Sigmoid colon (tissue), 7 donors: ENCODE data around the gene CLDN2. TPM values are rescaled to one million over a fixed set of nuclear protein-coding genes. Genes with fewer than 3 reads are reported as not detected.

ENCODE experiments used
- DNase-seq: peaks from one replicate; pipeline ENCODE4 v3.0.0-alpha.2; 2019
- H3K27ac ChIP-seq, 4 donors: fragments of 200-600 bp; sonication (generic); one replicate each; pipeline ENCODE4 v1.5.1; 2016 to 2019; ENCODE audit warnings: mild to moderate bottlenecking in 1 of 4
- H3K27me3 ChIP-seq, 3 donors: fragments of 200-600 bp; sonication (generic); one replicate each; pipeline ENCODE4 v1.5.1; 2019; ENCODE audit warnings: mild to moderate bottlenecking in 1 of 3
- H3K36me3 ChIP-seq, 4 donors: fragments of 200-600 bp; sonication (generic); one replicate each; pipeline ENCODE4 v1.5.1; 2016 to 2019
- H3K4me1 ChIP-seq, 4 donors: fragments of 200-600 bp; sonication (generic); one replicate each; pipeline ENCODE4 v1.5.1; 2017 to 2019
- H3K4me3 ChIP-seq, 4 donors: fragments of 200-600 bp; sonication (generic); one replicate each; pipeline ENCODE4 v1.5.1; 2017 to 2019; ENCODE audit warnings: mild to moderate bottlenecking in 2 of 4, moderate library complexity in 1 of 4
- H3K9me3 ChIP-seq, 4 donors: fragments of 200-600 bp in 3 of 4; sonication (generic) in 3 of 4; one replicate each; pipeline versions ENCODE4 v1.5.1 to v1.6.1; 2013 to 2019
- CTCF ChIP-seq, 4 experiments: fragments of 450-650 bp in 3 of 4; fragments of 200-600 bp in 1 of 4; IDR thresholded peaks; one replicate each; pipeline ENCODE4 v1.5.1; 2016 to 2019; ENCODE audit warnings: antibody characterized with exemption in 4 of 4, mild to moderate bottlenecking in 3 of 4, moderate library complexity in 2 of 4
- EP300 ChIP-seq, 4 donors: sonication (generic); formaldehyde crosslinking; IDR thresholded peaks; one replicate each; pipeline ENCODE4 v1.6.1; 2017; ENCODE audit warnings: antibody characterized with exemption in 4 of 4
- POLR2A ChIP-seq, 2 donors: fragments of 450-650 bp; IDR thresholded peaks; one replicate each; pipeline ENCODE4 v1.6.1; 2016; ENCODE audit warnings: antibody characterized with exemption in 2 of 2, mild to moderate bottlenecking in 2 of 2, moderate library complexity in 2 of 2
- POLR2AphosphoS5 ChIP-seq, 4 donors: sonication (generic); formaldehyde crosslinking; IDR thresholded peaks; one replicate each; pipeline ENCODE4 v1.6.1; 2017; ENCODE audit warnings: antibody characterized with exemption in 4 of 4
- WGBS, 2 donors: extraction: QIAGEN DNeasy Blood & Tissue Kit; methylation state at CpG; one replicate each; pipeline ENCODE4 v1.1.7; 2013; 5-methylcytosine and 5-hydroxymethylcytosine counted together
- intact Hi-C: fragments of 100-400 bp; cut with DNase I; formaldehyde crosslinking; loops from one replicate; pipeline ENCODE4 v1.15.1; 2023
- polyA plus RNA-seq, 3 donors: library from polyadenylated mRNA; stranded (reverse); fragments of 200-250 nt; gene quantifications; one replicate each; pipeline ENCODE4 v1.2.3, GENCODE V29; 2013
- total RNA-seq, 4 donors: library from RNA; depleted of rRNA; stranded (reverse); fragments of >200 nt; gene quantifications; one replicate each; pipeline ENCODE4 v1.1.0, GENCODE V29; 2016
- donor health status: healthy with polysubstance abuse.
- donor health status: Bipolar disorder and iron deficiency.
- donor health status: healthy.

The CLDN2 gene
- total and polyA plus RNA-seq, 7 donors, result 0.60 to 3.6 TPM; not detected in 5

GRCh38 chrX:106927700-106928099 lies 7.5 kb downstream of the CLDN2 start:
- Histone ChIP-seq H3K36me3 (no peaks in the 10 kb centered on the region), H3K27ac (no peak overlapping the region), H3K27me3 (no peaks in the 10 kb centered on the region), H3K4me3 (no peak overlapping the region), H3K9me3 (no peaks in the 10 kb centered on the region), H3K4me1 (no peaks in the 10 kb centered on the region)
- intact Hi-C loops, result no loop called here
- WGBS, 2 donors, result 20 to 60% methylated on average over 5 of the region's 5 CpGs
- no peak for DNase-seq
- TF ChIP-seq POLR2AphosphoS5 (IDR thresholded peaks at IDR 0.05) (no peak), POLR2A (IDR thresholded peaks at IDR 0.05) (no peak), CTCF (IDR thresholded peaks at IDR 0.05) (no peak), EP300 (IDR thresholded peaks at IDR 0.05) (no peak)

DNA sequence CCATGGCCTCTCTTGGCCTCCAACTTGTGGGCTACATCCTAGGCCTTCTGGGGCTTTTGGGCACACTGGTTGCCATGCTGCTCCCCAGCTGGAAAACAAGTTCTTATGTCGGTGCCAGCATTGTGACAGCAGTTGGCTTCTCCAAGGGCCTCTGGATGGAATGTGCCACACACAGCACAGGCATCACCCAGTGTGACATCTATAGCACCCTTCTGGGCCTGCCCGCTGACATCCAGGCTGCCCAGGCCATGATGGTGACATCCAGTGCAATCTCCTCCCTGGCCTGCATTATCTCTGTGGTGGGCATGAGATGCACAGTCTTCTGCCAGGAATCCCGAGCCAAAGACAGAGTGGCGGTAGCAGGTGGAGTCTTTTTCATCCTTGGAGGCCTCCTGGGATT lies 8.0 kb downstream of the CLDN2 start:
- no peaks in the 10 kb centered on the region for H3K36me3 ChIP-seq
- DNase-seq, result no peak
- H3K27ac ChIP-seq, result no peak overlapping the region
- no peaks in the 10 kb centered on the region for H3K9me3 ChIP-seq
- H3K4me3 ChIP-seq, result no peak overlapping the region
- intact Hi-C loops, result no loop called here
- H3K27me3 ChIP-seq, result no peaks in the 10 kb centered on the region
- no peaks in the 10 kb centered on the region for H3K4me1 ChIP-seq
- 93 to 95% methylated on average over 4 of the region's 4 CpGs for WGBS, 2 donors
- no peak for TF ChIP-seq EP300 (IDR thresholded peaks at IDR 0.05)

DNA sequence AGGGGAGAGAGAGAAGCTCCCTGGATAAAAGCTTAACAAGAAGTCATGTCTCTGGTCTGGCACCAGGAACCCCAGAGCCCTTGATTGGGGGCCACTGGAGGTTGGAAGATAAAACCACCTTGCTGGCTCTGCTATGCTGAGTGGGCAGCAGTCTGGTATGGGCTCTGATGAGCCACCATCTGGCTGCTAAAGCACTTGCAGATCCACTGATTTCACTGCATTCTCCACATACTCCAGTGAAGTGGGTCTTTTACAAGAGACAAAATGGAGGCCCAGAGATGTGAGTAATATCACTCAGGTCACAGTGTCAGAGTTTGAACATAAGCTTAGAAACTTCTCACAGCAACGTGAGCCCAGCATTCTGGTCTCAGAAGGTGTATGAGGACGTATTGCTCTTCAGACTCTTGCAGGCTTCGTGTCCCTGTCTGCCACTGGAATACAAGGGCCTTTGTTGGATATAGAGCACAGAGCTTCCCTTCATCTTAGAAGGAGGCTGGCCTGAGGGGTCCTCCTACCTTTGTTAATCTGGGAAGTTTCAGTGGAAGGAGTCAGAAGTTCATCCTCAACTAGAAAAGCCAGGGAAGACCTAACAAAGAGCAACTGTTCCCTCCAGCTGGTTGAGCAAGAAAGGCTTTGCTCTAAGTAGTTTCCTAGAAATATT lies 11.8 kb downstream of the CLDN2 start:
- Histone ChIP-seq H3K9me3 (no peaks in the 10 kb centered on the region), H3K4me3 (no peak overlapping the region), H3K27ac (no peak overlapping the region), H3K27me3 (no peaks in the 10 kb centered on the region), H3K36me3 (no peaks in the 10 kb centered on the region), H3K4me1 (peaks cover 0 to 3% (median 0%) of the 10 kb centered on the region in 4 donors)
- TF ChIP-seq EP300 (IDR thresholded peaks at IDR 0.05), result no peak
- intact Hi-C loops, result no loop called here
- WGBS, 2 donors, result 79 to 84% methylated on average over 3 of the region's 3 CpGs
- no peak for DNase-seq

GRCh38 chrX:106932492-106932923 lies 12.3 kb downstream of the CLDN2 start:
- H3K9me3 ChIP-seq, result no peaks in the 10 kb centered on the region
- H3K27me3 ChIP-seq, result no peaks in the 10 kb centered on the region
- H3K4me3 ChIP-seq, result no peak overlapping the region
- H3K27ac ChIP-seq, result no peak overlapping the region
- intact Hi-C loops, result no loop called here
- peaks cover 0 to 3% (median 0%) of the 10 kb centered on the region in 4 donors for H3K4me1 ChIP-seq
- WGBS, 2 donors, result 41 to 71% methylated on average over 4 of the region's 4 CpGs
- DNase-seq, result no peak
- TF ChIP-seq CTCF (IDR thresholded peaks at IDR 0.05) (no peak), POLR2A (IDR thresholded peaks at IDR 0.05) (no peak), POLR2AphosphoS5 (IDR thresholded peaks at IDR 0.05) (no peak), EP300 (IDR thresholded peaks at IDR 0.05) (no peak)
- H3K36me3 ChIP-seq, result no peaks in the 10 kb centered on the region

DNA sequence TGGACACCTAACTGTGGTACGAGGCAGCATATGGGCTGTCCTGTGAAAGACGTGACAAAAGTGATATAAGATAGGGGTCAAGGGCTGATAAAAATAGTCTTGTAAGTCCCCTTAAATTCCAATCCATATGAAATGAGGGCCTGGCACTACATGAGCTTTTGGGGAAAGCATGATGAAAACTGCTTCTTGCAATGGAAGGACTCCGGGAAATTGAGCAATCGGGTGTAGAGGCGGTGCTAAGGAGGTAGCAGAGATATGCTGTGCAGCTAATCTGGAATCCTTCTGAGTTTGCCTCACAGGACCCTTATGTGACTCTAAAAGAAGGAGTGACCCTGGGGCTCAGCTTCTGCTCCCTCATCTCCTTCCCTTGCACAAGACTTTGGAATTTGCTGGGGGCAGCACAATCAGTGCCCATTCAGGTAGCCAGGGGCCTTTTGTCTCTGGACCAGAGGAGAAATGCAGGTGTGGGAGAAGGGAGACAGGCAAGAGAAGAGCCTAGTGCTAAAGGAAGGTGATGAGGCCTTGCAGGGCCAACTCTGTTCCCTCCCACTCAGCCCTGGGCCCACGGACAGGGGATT lies 12.8 kb downstream of the CLDN2 start:
- Histone ChIP-seq H3K9me3 (no peaks in the 10 kb centered on the region), H3K27me3 (no peaks in the 10 kb centered on the region), H3K36me3 (no peaks in the 10 kb centered on the region), H3K27ac (no peak overlapping the region), H3K4me3 (no peak overlapping the region), H3K4me1 (peaks cover 0 to 3% (median 0%) of the 10 kb centered on the region in 4 donors)
- TF ChIP-seq CTCF (IDR thresholded peaks at IDR 0.05) (no peak), POLR2A (IDR thresholded peaks at IDR 0.05) (no peak)
- DNase-seq, result no peak
- intact Hi-C loops, result no loop called here
- WGBS, 2 donors, result 36 to 67% methylated on average over 6 of the region's 6 CpGs

DNA sequence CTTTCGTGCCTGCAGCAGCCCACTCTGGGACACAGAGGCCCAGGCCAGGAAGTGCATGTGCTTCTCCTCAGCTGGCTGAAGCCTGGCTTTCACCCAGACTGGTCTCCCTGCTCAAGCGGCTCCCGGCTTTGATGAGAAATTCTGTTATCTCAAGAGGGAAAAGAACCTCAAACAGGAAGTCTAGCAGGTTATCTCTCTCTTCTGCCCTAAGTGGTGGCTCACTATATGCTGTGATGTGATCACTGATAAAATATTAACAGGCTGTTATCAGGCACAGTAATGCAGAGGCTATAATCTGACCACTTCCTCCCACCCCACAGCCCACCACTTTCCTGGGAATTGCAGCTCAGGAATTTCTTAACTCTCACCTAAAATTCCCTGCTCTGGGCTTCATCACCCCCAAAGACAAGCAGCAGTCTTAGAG lies 13.3 kb downstream of the CLDN2 start:
- TF ChIP-seq CTCF (IDR thresholded peaks at IDR 0.05) (no peak), POLR2AphosphoS5 (IDR thresholded peaks at IDR 0.05) (no peak), EP300 (IDR thresholded peaks at IDR 0.05) (no peak), POLR2A (IDR thresholded peaks at IDR 0.05) (no peak)
- WGBS, 2 donors, result 1 to 15% methylated on average over 3 of the region's 3 CpGs
- intact Hi-C loops, result no loop called here
- Histone ChIP-seq H3K36me3 (no peaks in the 10 kb centered on the region), H3K4me3 (no peak overlapping the region), H3K27me3 (no peaks in the 10 kb centered on the region), H3K9me3 (no peaks in the 10 kb centered on the region), H3K4me1 (peaks cover 0 to 3% (median 0%) of the 10 kb centered on the region in 4 donors), H3K27ac (no peak overlapping the region)
- DNase-seq, result no peak
